GM18909 (cell line): ENCODE data around the gene PDGFA.
"Not testable (repeated sequence)": the region's sequence is repeated elsewhere in the genome, so short reads cannot be mapped to it uniquely, and the experiment has no call there.

ENCODE experiments used
- ATAC-seq: cut with Tn5 transposase; IDR thresholded peaks from one replicate; pipeline ENCODE4 v1.9.1; 2021; ENCODE audit warnings: mild to moderate bottlenecking; ENCODE audit not compliant: unreplicated experiment, poor library complexity

PDGFA gene

GRCh38 chr7:552868-553635 lies 33.4 kb upstream of the PDGFA start:
- ATAC-seq = no peak

DNA sequence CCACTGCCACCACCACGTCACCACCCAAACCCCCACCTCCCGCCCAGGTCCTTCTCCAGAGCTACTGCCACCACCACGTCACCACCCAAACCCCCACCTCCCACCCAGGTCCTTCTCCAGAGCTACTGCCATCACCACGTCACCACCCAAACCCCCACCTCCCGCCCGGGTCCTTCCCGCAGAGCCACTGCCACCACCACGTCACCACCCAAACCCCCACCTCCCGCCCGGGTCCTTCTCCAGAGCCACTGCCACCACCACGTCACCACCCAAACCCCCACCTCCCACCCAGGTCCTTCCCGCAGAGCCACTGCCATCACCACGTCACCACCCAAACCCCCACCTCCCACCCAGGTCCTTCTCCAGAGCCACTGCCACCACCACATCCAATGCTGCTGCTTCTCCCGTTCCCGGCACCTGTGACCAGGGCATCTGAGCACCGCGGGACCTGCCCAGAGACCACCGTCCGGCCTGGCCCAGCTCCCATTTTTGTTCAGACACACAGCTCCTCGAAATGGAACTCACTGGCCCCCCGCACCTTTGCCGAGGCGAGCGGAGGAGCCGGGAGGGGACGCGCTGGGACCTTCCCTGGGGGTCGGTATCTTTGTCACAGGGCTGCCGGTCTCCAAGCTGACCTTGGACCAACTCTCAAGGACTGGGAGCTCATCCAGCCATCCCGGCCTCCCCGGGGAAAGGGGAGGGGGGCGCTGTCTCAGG lies 32.7 kb upstream of the PDGFA start:
- not testable (repeated sequence) for ATAC-seq

GRCh38 chr7:551615-551970 lies 31.9 kb upstream of the PDGFA start:
- not testable (repeated sequence) for ATAC-seq

DNA sequence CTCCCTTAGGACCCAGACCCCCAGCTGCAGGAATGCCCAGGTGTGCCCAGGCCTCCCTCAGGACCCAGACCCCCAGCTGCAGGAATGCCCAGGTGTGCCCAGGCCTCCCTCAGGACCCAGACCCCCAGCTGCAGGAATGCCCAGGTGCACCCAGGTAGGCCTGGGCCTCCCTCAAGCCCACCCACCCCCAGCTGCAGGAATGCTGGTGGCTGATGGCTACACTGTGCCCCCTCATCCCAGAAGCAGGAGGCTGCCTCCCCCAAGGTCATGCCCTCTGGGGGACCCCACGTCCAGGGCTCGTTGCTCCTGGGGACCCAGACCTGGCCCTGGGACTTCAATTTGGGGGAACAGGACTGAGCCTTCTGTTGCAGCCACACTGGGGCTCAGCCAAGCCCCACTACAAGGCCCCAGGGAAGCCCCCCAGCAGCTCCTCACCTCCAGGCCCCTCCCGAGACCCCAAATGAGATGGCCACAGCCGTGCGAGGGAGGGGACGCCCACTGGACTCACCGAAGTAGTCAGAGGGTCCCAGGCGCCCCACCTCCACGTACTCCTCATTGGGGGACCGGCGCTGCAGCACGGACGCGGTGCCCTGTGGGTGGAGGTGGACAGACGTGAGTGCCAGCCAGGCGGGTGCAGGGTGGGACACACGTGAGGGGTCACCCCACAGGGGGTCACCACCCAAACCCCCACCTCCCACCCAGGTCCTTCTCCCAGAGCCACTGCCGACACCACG lies 31.4 kb upstream of the PDGFA start:
- ATAC-seq = no peak

DNA sequence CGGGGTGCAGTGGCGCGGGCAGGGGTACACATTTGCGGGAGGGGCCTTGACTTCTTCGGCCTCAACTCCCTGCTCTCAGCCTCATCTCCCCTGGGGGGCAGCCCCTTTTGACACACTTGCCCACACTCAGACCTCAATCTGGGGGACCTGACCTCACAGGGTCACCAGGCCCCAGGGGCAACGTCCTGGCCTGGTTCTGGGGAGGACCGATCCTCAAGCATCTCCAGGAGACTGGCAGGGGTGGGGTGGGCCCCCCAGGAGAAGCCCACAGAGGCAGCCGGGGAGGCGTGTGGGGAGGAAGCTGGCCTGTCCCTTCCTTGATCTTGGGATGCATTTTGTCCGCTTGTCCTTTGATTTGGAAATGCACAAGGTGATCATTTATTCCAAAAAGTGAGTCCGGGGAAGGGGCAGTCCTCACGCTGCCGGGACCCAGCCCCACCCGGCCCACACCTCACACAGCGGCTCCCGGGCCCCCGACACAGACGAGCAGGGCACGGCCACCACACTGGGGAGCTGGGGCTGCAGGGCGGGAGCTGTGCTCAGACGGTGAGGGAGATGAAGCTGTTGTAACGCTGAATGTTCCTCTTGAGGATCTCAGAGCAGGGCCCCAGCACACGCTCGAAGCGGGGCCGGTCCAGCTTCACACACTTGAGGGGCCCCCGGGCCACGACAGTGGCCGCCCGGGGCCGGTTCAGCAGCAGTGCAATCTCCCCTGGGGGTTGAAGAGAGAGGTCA lies 30.4 kb upstream of the PDGFA start:
- no peak for ATAC-seq

DNA sequence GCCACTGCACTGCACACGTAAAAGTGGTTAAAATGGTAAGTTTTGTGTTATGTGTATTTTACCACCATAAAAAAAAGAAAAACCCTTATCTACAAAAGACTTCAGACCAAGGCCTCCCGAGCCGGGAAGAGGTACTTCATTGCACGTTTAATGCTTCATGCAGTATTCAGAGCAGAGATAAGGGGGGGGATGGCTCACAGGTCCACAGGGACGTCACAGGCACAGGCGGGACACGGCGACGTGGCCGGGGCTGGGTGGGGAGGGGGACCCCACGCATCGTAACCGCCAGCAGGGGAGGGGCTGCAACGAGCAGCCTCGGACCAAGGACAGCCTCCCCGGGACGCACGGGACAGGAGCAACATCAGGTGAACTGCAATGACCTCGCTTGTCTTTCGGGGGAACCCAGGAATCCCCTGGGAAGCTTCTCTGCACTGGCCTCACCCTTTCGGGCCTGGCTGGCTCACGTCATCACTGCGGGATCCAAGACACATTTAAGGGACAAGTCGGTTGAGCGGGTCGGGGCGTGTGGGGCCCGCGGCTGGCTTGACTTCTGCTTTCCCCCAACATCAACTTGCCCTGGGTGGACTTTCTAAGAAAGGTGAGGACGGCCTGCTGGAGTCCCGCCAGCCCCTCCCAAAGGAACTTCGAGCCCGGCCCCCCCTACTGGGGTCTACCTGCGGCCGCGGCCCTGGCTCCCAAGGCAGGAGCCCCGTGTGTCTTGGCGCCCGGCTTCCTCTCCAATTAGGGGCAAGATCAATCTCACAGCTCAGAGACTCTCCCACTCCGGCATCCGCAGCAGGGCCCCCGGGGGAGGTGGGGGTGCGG lies 29.6 kb upstream of the PDGFA start:
- no peak for ATAC-seq

DNA sequence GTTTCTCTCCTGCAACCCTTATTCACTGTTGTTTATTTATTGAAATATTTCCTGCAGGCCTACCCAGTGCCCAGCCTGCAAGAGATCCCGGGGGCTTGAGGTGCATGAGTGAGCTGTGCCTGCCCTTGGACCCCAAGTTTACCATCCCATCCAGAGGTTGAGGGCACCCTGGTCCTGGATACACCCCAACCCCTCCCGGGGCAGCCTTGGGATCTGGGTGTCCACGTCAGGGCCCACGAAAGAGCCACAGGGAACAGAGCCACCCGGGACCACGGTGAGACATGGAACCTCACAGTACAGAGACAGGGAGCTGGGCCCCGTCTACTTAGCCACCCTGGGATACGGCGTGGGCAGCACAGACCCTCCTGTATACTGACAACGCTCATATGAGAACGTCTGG lies 28.8 kb upstream of the PDGFA start:
- ATAC-seq = no peak

DNA sequence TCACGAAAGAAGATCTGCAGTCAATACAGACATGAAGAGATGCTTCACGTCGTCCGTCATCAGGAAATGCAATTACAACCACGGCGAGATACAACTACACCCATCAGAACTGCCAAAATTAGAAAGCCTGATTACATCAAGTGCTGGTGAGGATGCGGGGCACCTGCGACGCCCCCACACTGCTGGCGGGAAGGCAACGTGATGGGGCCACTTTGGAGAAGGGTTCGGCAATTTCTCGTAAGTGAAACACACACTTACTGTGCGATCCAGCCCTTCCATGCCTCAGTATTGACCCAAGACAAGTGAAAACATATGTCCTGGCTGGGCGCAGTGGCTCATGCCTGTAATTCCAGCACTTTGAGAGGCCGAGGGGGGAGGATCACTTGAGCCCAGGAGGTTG lies 25.8 kb upstream of the PDGFA start:
- ATAC-seq = no peak

GRCh38 chr7:544338-545221 lies 24.9 kb upstream of the PDGFA start:
- ATAC-seq = no peak

DNA sequence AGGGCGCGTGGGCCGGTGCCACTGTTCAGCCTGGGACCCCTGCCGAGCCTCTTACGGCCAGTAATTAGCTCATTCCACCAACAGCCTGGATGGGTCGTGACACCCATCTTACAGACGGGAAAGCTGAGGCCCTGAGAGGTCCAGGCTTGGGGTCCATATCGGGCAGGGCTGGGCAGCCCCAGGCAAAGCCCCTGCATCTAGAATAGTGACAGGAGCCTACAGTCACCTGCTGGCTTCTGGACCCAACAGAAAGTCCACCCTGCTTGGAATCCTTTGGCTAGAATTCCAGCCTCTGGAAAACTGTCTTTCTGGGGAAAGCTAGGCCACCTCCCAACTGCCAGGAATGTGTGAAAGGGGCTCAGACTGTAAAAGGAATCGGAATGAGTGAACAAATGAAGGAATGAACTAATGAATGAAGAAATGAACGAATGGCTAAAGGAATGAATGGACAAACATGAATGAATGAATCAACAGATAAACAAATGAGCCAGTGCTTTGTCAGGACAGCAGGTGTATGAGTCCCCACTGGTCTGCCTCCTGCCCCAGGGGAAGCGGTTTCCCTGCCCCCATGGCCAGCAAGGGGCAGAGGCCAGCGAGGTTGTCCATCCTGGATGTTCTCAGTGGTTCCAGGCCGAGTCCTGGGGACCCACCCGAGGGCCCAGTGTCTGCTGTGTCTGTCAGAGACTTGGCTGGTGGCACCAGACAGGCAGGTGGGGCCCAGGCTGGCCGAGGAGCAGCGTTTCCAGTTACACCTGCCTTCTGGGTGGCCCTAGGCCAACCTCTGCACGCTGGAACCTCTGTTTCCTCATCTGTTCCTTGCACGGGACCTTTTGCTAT lies 24.1 kb upstream of the PDGFA start:
- ATAC-seq = no peak

GRCh38 chr7:542713-543500 lies 23.3 kb upstream of the PDGFA start:
- ATAC-seq = no peak

- ATAC-seq = no peak
Measured at GRCh38 chr7:542131-542712, 22.6 kb upstream of the PDGFA start.

- no peak for ATAC-seq
Measured at GRCh38 chr7:541661-542060, 22.0 kb upstream of the PDGFA start.

GRCh38 chr7:540997-541396 lies 21.4 kb upstream of the PDGFA start:
- no peak for ATAC-seq

- no peak for ATAC-seq
Measured at GRCh38 chr7:540579-540978, 20.9 kb upstream of the PDGFA start.

DNA sequence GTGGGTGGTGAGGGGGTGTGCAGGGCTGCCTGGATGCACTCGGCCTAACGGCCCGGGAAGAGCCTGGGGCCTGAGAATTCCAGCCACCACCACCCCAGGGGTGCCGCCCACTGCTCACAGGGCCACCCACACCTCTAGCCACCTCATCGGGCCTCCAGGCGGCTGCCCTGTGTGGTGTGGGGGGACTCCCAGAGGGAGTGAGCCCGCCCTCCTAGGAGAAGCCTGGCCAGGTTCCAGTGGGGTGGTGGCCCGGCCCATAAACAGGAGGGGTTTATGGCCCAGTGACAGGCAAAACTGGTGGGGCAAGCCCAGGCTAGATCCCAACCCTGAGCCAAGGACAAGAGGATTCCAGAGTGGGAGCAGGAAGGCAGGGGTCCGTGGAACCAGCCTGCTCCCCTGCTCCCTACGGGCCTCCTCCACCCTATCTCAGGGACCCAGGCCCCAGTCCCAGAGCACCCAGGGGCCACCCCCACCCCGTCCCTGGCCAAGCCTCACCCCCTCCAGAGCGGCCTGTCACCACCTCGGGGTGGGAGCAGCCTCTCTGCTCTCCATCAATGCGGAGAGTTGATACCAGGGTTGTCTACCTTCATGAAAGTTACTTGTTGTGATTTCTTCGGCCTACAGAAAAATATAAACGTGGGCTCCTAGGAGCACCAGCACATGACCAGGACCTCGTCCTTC lies 20.2 kb upstream of the PDGFA start:
- ATAC-seq = no peak
